GM21381 (cell line): ENCODE results near the gene KCNA2.

Experiments used
- ATAC-seq: cut with Tn5 transposase; IDR thresholded peaks from one replicate; pipeline ENCODE4 v1.9.1; 2021; ENCODE audit warnings: mild to moderate bottlenecking, moderate library complexity; ENCODE audit not compliant: unreplicated experiment

KCNA2 gene

DNA sequence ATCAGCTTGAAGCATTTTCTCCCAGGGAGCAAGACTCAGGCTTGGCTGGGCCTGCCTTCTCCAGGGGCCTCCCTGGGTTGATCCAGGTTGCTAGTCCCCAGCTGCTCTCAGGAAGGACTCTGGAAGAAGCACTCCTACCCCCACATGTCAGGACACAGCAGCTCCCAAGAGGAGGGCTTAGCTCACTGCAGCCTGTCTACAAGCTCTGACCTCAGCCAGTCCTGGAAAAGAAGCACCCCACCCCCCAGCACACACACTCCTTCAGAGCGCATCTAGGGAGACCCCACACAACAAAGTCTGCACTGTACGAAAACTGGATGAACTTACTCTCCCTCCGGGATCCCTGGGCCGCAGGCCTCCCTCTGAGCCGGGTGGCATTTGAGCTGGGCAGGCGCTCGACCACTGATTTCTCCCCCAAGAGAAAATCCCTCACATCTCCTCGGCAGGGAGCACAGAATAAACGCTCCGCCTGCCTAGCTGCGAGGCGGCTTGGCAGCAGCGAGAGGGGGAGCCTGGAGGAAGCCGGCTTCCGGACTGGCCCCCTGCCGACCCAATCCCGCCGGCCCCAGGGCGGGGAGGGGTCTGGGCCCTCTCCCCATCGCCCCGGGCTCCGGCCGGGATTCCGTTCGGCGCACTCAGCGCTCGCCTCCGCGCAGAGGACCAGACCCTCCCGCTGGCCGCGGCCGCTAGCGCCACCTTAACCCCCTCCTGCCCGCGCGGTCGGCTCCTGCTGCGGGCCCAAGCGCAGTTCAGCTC lies at the start of gene KCNA2:
Gene KCNA2 (minus strand): TSS at position 458 of the 756 bp plus-strand sequence. CDS start 1,576 bp downstream, outside the sequence.
- no peak for ATAC-seq

DNA sequence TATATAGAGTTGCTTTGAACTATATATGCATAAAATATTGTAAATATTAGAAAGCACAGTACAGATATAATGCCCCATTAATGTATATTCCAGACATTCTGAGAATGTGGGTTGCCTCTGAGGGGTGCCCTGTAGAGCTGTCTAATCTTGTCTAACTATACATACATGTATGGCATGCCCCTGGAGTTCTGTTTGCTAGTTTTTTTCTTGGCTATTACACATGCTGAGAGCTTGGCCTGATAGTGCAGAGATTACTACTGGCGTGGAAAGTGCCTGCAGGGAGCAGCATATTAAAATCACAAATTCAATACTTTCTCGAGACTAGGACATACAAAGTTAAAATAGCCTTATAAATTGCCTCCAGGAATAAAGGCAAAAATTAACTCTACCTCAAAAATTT lies 44.5 kb upstream of the KCNA2 start:
- ATAC-seq: no peak

DNA sequence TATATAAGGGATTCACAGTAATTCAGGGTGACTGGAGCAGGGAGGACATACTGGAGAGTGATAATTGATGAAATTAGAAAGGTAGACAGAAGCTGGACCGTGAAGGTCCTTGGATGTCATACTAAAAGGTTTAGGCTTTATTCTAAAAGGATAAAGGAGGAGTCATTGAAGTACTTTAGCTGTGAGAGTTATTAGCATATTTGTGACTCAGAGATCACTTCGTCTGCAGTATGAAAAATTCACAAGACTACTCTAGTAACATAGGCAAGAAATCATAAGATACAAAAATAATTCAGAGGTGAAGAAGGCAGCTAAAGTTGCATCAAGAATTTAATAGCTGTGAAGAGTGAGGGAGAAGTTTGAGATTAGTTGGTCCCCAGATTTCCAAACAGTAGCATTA lies 42.3 kb upstream of the KCNA2 start:
- no peak for ATAC-seq

DNA sequence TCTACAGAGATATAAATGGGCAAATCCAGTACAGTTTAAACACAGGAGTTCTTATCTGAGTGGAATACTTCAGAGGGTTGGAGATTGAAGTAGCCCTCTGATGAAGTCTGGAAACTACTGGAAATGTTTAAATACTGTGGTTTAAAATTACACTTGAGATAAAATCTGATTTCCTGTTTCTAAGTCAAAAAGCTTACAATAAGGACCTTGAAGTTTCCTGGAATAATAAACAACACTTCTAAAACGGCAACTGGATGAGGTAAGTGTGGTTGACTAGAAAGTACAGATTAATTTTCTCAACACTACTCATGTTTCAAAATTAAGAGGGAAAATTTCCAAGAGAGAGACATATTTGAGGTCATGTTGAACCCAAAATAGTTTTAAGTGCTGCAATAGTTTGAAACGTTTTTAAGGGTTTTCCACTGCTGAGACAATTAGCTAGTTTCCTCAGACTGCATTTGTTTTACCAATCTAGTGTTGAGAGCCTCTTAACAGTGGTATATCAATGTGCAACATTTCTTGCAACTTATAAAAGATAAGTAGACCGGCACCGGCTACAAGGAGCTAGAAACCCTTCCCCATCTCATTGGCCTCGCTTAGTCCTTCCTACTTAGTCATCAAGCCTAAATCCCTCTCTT lies 41.2 kb upstream of the KCNA2 start:
- no peak for ATAC-seq

DNA sequence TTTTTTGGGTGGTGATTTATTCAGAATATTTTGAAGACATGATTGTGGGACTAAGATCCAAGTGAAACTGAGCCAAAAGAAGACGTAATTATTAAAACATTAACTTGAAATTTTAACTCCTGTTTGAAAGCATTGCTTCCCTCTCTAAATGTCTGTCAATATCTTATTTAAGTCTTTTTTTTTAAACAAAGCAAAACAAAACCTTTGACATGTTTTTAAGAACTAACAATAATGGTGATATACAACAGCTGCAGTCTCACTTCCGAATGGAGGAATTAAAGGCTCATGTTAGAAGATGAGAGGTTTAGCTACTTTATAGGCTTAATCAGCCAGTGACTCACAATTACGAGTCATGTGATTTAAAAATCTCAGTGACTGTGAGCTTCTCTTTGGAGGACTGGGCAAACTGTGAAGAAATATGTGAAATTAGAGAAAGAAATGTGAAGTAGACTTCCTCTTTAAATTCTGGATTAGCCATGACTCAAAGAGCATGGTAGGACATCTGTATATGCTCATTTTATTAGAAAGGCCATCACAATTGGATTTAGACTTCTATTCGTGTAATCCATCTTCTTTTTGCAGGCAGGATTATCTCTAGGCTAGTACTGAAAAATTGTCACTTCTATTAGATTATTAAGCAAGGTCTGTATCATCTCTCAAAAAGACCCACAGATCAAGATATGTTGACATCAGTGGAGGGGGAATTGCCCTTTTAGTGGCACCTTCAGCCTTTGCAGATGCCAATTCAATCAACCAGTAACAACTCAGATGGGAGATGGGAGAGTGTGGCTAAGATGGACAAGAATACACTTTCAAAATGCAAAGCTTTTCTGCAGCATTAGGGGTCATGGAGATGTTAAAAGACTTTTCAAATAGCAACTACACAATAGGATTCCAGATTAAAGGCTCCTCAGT lies 39.9 kb upstream of the KCNA2 start:
- ATAC-seq: no peak

DNA sequence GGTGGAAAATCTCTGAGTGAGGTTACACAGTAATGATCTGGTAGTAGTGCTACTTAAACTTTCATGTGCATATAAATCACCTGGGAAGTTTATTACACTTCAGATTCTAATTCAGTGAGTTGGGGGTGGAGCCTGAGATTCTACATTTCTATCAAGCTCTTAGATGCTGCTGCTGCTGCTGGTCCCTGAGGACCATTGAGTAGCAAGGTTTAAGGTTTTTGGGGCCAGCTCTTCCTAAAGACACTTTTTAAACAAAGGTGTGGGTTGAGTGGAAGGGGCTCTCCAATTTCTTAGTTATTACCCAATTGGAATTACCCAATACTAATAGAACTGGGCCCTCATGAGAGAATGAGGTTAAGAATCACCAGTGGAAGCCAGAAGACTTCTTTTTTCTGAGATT lies 39.1 kb upstream of the KCNA2 start:
- no peak for ATAC-seq

DNA sequence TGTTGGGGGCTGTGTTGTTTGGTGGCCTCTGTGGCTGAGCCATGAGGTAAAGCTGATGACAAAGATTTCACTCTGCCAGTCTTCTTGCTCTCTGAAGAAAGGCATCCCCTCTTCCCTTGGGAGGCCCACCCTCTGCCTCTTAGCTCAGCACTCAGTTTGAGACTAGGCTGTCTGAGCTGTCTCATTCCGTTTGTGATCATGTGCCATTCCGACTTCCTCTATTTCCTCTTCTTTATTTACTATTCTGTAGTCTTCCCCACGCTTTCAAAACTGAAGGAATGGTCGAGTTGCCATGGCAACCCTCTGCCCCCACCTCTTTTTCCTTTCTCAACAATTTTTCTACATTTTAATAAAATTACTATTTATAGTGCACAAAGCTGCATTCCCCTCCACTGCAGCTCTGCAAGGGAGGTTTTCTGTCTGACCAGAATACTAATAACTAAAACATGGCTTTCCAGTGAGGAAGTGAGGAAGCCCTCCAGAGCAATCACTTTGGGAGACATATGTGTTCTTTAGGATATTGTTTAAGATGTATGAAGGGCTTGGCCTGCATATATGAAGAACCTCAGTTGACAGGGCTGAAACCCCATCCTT lies 37.8 kb upstream of the KCNA2 start:
- no peak for ATAC-seq

DNA sequence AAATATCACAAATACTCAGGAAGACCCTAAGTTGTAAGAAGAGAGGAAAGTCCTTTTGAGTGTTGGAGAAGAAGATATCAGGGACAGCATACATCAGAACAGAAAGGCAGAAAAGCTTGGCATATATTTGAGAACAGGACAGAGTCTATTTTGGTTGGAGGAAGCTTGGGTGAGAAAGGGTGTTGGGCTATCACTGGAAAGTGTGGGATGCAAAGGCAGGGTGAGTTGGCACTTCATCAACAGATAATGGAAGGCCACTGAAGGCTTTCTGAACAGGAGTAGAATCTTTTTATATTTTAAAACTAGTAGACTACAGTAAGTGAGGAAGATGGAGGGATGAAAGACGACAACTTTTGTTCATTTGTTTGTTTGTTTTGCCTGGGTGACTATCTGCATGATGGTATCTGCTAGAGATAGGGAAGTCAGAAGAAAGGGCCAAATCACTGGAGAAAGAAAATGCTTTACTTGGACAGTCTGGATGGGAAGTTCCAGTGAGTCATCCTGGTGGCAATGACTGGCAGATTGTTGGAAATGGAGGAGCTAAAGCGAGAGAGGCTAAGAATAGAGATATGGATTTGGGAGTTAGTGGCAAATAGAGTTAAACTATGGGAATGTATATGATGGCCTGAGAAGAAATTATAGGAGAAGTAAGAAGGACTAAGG lies 33.7 kb upstream of the KCNA2 start:
- no peak for ATAC-seq

DNA sequence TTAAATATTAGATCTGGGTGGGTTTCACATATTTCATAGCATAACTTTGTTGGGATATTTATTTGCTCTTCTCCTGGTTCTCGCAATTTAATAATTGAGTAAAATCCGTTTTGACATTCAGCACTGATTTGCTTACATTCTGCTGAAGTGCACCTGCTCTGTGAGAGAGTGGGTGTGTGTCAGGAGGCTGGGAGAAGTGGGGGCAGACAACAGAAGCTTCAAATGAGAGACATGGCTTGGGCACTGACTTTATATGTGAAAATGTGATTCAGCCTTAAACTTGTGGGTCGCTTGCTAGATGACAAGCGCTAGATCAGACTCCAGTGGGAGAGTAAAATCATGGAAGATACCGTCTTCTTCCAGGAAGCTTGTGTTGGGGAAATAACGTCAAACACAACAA lies 32.4 kb upstream of the KCNA2 start:
- no peak for ATAC-seq

DNA sequence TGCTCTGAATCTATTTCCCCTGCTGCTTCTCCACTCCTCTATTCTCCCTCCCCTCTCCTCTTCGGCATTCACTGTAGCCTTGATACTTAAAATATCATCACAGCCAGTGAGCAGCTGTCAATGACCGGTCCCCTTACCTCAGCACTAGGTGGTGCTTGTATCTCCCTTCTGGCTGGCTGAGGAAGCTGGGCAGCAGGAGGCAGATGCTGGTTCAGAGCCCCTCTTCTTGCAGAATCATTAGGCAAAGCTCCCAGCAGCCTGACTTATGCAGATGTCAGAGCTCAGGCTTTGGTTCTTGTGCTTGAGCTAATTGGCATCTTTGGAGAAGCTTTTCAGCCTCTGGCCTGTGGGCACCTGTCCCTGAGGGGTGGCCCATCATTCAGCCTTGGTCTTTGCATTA lies 31.9 kb upstream of the KCNA2 start:
- no peak for ATAC-seq

DNA sequence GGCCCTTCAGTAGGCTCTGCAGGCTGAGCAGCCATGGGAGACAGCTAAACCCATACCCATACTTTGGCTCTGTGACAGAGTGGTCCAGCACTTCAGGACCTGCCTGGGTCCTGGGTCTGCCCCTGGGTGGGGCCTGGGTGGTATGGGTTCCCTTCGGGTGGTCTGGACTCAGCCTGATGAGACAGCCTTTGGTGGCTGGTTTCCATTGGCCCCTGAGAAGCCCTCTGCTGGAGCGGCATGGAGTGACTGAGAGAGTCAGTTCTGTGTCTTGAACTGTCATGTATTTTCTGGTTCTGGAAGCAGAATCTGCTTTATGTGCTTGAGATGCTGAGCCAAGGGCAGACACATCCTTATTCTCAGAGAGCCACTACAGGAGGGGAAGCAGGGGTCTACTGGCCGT lies 31.3 kb upstream of the KCNA2 start:
- no peak for ATAC-seq

DNA sequence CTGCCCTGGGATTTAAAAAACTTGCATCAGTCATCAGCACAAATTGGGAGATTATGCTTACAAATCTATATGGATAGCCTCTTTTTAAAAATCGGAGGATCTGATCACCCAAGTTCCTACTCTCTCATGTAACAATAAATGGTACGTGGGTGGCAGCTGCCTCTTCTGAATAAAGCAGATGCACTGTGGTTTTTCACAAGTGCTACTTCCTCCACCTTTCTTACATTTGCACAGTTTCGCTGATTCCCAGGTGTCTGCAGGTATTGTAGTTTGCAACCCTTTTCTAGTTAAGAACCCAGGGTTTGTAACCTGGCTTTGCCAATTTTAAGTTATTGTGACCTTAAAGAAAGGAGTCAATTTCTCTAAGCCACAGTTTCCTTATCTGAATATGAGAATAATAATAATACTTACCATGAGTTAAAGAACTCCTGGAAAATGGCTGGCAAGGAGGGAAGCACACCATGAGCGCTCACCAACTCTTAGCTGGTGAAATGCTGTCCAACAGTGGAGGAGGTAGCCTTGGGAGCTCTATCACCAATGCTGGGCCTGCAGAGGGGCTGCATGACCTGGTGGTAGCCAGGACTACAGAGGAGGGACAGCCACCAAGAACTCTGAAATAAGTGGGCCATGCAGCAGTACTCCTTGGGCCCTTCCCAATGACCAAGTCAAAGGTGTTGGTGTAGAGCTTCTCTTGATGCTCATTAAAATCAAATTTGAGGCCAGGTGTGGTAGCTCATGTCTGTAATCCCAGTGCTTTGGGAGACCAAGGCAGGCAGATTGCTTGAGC lies 30.2 kb upstream of the KCNA2 start:
- ATAC-seq: no peak

DNA sequence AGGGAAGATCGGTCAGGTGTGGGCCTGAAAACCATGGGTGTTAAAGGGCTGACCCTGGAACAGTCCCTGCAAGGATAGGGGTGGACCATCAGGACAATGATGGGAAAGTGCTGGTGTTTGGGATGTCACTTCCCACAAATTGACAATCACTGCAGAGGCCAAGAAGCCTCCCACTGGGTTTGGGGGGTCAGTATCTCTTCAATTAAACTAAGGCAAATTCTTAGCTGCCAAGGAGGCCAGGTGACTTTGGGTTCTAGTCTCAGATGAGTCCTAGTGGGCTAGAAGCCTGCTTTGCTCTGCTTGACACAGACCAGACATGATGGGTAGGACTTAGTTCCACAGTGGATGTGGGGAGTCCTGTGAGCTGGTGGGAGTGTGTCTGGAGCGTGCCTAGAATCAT lies 29.3 kb upstream of the KCNA2 start:
- ATAC-seq: no peak

DNA sequence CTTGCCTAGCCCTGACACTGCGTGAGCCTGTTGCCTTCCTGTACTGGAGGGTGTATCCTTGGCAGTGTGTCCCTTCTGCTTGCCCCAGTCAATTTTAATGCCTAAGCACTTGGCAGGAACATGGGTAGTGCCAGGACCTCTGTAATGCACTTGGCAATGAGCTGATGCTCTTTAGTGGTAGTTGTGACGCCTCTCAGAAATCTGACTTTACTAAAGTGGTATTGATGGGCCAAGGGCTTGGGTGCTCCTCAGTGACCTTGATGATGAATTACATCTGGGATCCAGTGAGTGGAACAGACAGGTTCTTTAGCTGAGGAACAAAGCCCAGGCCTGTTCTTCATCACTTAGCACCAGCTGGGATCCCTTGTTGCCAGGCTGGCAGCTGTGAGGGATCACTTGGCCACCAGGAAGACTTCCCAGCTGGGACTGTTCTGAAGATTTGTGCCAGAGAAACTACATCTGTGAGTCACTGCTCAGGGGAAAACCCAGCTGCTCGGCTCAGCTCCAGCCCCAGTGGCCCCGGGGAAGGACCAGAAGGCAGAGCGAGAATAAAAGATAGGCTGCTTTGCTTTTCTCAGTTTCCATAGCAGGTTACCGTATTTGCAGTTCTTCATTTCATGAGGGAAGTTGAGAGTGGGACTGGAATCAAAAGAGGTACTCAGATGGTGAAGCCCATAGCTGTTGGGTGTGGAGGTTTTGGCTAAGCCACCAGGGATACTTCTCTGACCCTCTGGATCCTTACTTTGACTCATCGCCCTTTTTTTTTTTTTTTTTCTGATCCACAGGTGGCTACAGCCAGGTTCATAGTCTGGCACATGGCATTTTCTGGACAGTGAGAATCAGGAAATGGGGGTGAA lies 28.5 kb upstream of the KCNA2 start:
- ATAC-seq: peak; percentile 51

DNA sequence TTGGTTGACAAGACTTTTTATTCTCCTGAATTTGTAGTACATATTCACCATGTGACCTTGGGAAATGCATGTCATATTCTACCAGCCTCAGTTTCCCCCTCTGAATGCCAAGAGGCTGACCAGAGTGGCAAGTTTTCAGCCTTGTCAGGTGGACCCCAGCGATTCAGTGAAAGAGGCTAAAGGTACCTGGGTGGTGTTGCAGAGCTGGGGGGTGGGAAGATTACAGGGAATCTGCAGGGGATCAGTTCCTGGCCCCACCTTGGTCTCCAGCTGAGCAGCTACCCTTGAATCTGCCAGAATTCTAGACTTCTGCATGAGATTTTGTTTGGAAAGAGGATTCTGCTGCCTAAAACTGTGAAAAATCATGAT lies 27.9 kb upstream of the KCNA2 start:
- no peak for ATAC-seq

DNA sequence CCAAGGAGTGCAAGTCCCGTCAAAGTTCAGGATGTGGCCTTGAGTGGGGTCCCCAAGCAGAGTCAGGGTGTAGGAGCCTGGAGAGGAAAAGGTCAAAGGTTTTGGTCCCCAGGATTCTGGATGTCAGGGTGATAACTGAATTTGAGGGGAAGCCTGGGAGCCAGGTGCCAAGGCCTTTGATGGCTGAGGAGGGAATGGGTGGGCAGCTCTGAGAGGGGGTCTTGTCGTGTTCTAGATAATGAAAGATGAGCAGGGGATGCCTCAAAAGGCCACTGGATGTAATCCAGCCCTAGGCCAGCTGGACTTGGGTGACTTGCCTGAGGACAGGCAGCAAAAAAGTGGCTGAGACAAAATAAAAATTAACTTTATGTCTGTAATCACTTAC lies 27.5 kb upstream of the KCNA2 start:
- no peak for ATAC-seq

DNA sequence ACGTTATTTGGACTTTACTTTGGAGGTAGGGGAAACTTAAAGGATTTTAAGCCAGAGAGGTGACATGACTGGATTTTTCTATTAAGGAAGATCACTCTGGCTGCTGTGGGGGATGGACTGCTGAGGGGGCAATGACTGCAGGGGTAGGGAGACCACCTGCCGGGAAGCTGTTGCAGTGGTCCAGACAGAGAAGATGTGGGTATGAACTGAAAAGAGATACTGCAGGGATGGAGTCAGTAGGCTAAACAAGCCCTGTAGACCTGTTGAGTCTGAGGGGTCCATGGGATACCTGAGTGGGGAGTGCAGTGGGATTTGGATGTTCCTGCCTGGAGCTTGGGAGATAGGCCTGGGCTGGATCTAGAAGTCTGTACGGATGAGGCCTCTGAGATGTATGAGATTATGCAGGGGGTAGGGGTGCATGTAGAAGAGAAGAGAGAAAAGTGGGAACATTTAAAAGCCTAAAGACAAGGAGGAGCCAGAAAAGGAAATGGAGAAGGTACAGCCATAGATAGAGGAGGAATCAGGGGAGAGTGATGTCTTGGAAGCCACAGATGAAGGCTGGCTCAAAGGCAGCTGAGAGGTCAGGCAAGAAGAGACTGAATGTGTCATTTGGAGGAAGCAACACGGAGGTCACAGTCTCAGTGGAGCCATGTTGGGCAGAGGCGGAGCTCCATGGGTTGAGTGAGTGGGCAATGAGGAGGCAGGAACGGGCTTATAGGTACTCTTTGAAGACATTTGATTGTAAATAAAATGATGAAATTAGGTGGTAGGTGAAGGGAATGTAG lies 25.9 kb upstream of the KCNA2 start:
- ATAC-seq: no peak
